Retinal pigment epithelial cell (primary cell): ENCODE data around the gene ANKRD33.

ENCODE experiments used
- DNase-seq: peaks from one replicate; pipeline ENCODE4 v3.0.0-alpha.2; 2010; ENCODE audit warnings: low read depth
- H3K4me3 ChIP-seq: 2 replicates; pipeline ENCODE4 v1.5.1; 2011; ENCODE audit warnings: mild to moderate bottlenecking, low read length, control low read depth, moderate library complexity
- TF ChIP-seq, protein P1 (sequence below): conservative IDR thresholded peaks from 2 replicates; pipeline ENCODE4 v1.5.1; 2011; ENCODE audit warnings: low read depth, low read length, control low read depth, inconsistent platforms

The ANKRD33 gene

DNA sequence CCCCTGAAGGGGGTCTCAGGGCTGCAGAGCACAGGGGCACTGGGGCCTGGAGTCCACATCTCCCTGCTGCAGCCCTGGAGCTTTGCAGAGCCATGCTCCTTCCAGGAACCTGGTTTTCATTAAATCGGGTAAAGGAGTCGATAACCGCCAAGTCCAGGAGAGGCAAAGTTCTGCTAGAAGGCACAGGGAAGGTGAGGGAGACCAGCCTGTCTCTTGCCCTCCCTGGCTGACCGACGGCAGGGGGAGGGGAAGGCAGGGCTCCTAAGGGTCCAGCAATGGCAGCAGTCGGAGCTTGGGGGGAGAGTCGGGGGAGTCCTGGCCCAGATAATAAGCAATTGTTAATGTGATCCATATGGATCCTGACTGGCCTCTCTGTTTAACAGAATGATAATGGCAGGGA is 42.4 kb upstream of the ANKRD33 start:
- H3K4me3 ChIP-seq, result no peak overlapping the region
- DNase-seq, result no peak
- TF ChIP-seq, protein P1, sequence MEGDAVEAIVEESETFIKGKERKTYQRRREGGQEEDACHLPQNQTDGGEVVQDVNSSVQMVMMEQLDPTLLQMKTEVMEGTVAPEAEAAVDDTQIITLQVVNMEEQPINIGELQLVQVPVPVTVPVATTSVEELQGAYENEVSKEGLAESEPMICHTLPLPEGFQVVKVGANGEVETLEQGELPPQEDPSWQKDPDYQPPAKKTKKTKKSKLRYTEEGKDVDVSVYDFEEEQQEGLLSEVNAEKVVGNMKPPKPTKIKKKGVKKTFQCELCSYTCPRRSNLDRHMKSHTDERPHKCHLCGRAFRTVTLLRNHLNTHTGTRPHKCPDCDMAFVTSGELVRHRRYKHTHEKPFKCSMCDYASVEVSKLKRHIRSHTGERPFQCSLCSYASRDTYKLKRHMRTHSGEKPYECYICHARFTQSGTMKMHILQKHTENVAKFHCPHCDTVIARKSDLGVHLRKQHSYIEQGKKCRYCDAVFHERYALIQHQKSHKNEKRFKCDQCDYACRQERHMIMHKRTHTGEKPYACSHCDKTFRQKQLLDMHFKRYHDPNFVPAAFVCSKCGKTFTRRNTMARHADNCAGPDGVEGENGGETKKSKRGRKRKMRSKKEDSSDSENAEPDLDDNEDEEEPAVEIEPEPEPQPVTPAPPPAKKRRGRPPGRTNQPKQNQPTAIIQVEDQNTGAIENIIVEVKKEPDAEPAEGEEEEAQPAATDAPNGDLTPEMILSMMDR, result no peak

DNA sequence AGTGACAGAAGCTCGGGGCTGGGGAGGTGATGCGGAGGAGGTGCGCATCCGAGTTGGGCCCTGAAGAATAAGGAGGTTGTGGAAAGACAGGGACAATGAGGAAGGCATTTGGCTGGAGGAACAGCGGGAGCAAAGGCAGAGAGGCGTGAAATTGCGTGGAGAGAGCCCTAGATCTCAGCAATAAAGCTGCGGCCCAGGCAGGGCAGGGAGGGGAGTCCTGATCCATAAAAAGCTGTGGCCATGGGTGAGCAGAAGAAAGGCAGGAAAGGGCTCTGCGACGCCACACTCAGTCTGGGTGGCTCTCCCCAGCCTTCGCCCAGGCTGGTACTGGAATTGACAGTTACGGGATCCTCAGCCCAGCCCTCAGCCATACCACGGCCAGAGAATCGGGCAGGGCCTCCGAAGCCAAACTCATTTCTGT is 41.6 kb upstream of the ANKRD33 start:
- H3K4me3 ChIP-seq, result no peak overlapping the region

DNA sequence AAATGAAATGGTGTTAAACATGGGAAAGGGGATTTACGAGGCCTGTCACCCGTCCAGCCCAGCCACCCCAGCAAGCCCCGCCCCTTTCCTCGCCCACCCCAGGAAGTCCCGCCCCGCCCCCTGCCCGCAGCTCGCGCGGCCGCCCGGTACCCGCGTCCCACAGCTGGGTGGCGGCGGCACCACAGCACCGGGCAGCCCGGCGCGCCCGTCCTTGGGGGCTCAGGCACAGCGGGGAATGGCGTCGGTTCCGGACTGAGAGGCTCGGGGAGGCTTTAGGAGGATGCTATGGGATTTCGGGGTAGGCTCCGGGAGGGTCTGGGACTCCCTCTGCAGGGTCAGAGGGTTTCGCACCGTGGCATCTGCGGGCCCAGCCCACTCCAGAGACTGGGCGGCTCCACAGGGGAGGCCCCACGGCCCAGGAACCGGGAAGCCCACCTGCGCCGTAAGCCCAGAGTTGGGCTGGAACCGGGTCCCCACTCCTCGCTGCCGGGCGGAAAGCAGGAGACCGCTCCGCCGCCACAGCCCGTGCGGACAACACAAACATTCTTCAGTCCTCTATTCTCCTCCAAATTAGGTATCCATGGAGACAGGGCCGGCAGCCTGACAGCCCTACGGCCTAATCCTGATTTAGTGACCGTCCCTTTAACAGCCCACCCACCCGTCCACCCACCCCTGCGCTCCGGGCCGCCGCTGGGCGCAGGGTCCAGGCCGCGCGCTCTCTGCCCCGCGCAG is 40.8 kb upstream of the ANKRD33 start:
- DNase-seq, result no peak
- TF ChIP-seq, protein P1, result no peak

More for the DNA sequence above, 41.6 kb upstream of the ANKRD33 start:
- no peak for DNase-seq
- TF ChIP-seq, protein P1, result no peak

DNA sequence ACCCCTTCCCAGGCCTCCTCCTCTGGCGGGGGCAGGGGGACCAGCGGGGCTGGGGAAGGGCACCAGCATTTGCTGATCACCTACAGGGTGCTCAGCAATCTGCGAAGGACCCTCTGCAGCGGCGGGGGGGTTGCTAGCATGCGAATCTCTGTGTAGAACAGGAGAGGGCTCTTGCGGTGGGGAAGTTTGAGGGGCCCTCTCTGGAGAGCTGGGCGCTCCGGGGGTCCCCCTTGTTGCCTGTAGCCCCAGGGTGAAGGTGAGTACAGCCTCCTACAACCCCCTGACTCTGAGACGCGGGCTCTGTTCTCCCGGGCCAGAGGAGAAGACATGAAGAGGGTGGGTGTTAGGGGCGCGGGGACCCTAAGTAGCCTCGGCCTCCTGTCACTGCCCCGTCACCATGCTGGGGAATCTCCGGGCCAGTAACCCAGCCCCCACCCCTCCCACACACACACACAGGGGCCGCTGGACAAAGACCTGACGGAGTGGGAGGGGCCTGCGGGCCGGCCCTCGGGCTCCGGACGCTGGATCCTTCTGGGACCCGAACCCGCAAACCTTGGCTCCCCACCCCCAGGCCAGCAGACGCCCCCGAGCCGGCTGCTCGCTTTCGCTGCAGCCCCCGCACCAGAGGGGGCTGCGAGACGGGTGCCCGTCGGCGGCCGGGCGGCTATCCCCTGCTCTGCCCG is 40.1 kb upstream of the ANKRD33 start:
- H3K4me3 ChIP-seq, result peak overlapping the region; percentile 62
- no peak for DNase-seq
- TF ChIP-seq, protein P1, result no peak

More for the DNA sequence above, 40.8 kb upstream of the ANKRD33 start:
- peak overlapping the region; percentile 62 for H3K4me3 ChIP-seq

DNA sequence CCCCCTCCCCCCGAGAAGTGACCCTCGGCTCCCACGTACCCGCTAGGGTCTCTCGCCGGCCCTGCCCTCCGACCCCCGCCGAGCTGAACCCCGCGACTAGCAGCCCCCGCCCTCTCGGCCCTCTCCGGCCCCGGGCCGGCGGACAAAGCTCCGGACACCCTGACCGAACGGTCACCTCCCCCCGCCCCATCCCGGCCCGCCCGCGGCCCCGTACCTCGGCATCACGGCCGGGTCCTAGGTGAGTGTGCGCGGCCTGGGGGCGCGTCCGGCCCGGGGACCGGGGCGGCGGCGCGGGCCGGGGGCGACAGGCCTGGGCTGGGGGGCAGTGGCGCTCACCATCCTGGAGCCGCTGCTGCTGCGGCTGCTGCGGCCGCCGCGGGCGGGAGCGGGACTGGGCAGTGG is 39.6 kb upstream of the ANKRD33 start, which contains the start of gene FIGNL2:
FIGNL2 (minus strand) TSS at position 393 of the 402 bp plus-strand sequence. CDS start 26,305 bp downstream, outside the sequence.
- TF ChIP-seq, protein P1, result no peak
- no peak for DNase-seq
- peak within 1 kb of the TSS; percentile 62 for H3K4me3 ChIP-seq

DNA sequence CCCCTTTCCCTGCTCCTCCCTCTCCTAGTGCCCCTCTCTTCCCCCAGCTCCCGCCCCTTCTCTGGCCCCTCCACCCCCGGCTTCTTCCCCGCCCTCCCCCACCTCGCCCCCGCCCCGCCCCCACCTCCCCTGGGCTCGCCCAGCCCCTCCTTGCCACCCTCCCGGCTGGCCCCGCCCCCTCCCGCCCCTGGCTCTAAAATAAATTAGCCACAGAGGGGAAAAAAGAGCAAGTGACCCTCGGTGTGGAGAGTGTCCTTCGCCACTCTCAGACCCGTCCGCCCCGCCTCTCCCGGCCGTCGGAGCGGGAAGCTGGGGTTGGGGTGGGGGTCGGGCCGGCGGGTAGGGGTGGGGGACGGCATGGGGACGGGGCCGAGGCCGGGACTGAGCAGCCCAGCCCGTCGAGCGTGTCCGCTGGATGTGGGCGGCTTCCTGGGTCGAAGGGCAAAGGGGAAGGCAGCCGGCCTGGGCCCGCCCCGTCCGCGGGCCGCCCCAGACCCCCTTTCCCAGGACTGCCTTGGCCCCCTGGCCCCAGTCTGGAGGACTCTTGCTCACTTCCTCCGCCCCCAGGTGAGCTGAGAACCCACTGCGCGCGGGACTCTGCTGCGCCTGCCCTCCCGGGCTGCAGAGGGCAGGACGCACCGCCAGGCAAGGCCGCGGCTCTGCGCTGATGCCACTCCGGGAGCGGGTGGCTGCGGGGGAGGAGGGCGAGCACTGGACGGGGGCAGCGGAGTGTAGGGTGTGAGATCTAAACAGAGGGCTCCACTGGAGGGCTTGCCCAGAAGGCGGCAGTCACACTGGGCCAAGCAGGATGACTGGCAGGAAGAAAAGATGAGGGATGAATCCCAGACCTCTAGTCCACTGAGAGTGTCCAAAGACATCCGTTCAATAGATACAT is 38.8 kb upstream of the ANKRD33 start:
- H3K4me3 ChIP-seq, result no peak overlapping the region
- DNase-seq, result no peak
- TF ChIP-seq, protein P1, result no peak
